CD4-positive, alpha-beta T cell treated with Interferon gamma for 1 hour (primary cell): ENCODE results near the gene FRAT2.
"Not testable (repeated sequence)": the region's sequence is repeated elsewhere in the genome, so short reads cannot be mapped to it uniquely, and the experiment has no call there.

Experiments
- DNase-seq: peaks from one replicate; pipeline ENCODE4 v3.0.0-alpha.2; 2020

FRAT2 gene

GRCh38 chr10:97290576-97291356, 43.8 kb downstream of the FRAT2 start:
- DNase-seq, result not testable (repeated sequence)

DNA sequence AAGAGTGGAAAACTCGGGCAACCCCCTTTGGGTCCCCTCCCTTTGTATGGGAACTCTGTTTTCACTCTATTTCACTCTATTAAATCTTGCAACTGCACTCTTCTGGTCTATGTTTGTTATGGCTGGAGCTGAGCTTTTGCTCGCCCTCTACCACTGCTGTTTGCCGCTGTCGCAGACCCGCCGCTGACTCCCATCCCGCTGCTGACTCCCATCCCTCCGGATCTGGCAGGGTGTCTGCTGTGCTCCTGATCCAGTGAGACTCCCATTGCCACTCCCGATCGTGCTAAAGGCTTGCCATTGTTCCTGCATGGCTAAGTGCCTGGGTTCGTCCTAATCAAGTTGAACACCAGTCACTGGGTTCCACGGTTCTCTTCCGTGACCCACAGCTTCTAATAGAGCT, 44.5 kb downstream of the FRAT2 start:
- DNase-seq, result not testable (repeated sequence)
